Measurements from ENCODE around the gene LARGE1.

The LARGE1 gene

GRCh38 chr22:33321466-33321865 lies 598.8 kb downstream of the LARGE1 start:
- H4K20me1 ChIP-seq (ENCODE audit: insufficient read depth, low read length, poor library complexity, severe bottlenecking), result no peaks in the 10 kb centered on the region
- no peaks in the 10 kb centered on the region; the same call in 1 of the 2 replicates for H3K9me3 ChIP-seq (ENCODE audit: insufficient read depth, low read depth, low read length)
- H3F3A ChIP-seq (ENCODE audit: low read depth), result no peaks in the 10 kb centered on the region
- no peak overlapping the region for H3K4me3 ChIP-seq (ENCODE audit: low read length, poor library complexity, severe bottlenecking)
- TF ChIP-seq, protein P1, sequence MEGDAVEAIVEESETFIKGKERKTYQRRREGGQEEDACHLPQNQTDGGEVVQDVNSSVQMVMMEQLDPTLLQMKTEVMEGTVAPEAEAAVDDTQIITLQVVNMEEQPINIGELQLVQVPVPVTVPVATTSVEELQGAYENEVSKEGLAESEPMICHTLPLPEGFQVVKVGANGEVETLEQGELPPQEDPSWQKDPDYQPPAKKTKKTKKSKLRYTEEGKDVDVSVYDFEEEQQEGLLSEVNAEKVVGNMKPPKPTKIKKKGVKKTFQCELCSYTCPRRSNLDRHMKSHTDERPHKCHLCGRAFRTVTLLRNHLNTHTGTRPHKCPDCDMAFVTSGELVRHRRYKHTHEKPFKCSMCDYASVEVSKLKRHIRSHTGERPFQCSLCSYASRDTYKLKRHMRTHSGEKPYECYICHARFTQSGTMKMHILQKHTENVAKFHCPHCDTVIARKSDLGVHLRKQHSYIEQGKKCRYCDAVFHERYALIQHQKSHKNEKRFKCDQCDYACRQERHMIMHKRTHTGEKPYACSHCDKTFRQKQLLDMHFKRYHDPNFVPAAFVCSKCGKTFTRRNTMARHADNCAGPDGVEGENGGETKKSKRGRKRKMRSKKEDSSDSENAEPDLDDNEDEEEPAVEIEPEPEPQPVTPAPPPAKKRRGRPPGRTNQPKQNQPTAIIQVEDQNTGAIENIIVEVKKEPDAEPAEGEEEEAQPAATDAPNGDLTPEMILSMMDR (conservative IDR thresholded peaks at IDR 0.05; ENCODE audit: low read length), result no peak
- TF ChIP-seq EZH2phosphoT487 (IDR thresholded peaks at IDR 0.05; ENCODE audit: borderline replicate concordance), result no peak
- no peaks in the 10 kb centered on the region for H3K36me3 ChIP-seq (ENCODE audit: insufficient read depth, low read length)
- H3K9ac ChIP-seq (ENCODE audit: low read depth, low read length, poor library complexity, severe bottlenecking), result no peak overlapping the region
- H3K27me3 ChIP-seq (ENCODE audit: insufficient read depth, low read length, poor library complexity, severe bottlenecking), result no peaks in the 10 kb centered on the region
- no peak overlapping the region for H2AFZ ChIP-seq (ENCODE audit: low read length)
- H3K4me1 ChIP-seq (ENCODE audit: insufficient read depth, low read length, poor library complexity, severe bottlenecking), result no peaks in the 10 kb centered on the region
- no peaks in the 10 kb centered on the region for H3K9me2 ChIP-seq (replicated peaks; ENCODE audit: low read depth, low read length)
- H3K79me2 ChIP-seq (ENCODE audit: insufficient read depth, low read length), result no peaks in the 10 kb centered on the region
- no peak overlapping the region for H3K4me2 ChIP-seq (ENCODE audit: low read depth, low read length, poor library complexity, severe bottlenecking)

DNA sequence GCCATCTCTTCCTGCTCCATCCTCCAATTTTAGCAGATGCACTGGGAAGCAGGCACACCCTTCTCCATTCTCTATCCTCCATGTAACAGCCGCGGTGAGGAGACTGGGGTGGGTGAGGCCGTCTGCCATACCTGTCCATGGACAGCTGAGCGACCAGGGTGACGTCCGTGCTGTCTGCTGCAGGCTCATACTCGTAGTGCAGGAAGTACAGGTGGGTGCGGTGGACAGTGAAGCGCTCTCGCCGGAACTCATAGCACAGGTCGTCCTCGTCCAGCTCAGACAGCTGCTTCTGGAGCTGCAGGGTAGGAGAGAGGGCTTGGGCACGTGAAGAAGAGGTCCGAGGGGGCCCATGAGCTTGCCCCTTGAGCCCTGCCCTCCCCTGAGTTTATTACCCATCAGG lies 604.3 kb downstream of the LARGE1 start:
- H3F3A ChIP-seq (ENCODE audit: low read depth), result no peaks in the 10 kb centered on the region
- H3K4me2 ChIP-seq (ENCODE audit: low read depth, low read length, poor library complexity, severe bottlenecking), result no peak overlapping the region
- no peak overlapping the region for H3K9ac ChIP-seq (ENCODE audit: low read depth, low read length, poor library complexity, severe bottlenecking)
- H3K4me1 ChIP-seq (ENCODE audit: insufficient read depth, low read length, poor library complexity, severe bottlenecking), result no peaks in the 10 kb centered on the region
- no peak overlapping the region for H2AFZ ChIP-seq (ENCODE audit: low read length)
- no peaks in the 10 kb centered on the region for H3K79me2 ChIP-seq (ENCODE audit: insufficient read depth, low read length)
- no peaks in the 10 kb centered on the region for H4K20me1 ChIP-seq (ENCODE audit: insufficient read depth, low read length, poor library complexity, severe bottlenecking)
- no peak overlapping the region for H3K4me3 ChIP-seq (ENCODE audit: low read length, poor library complexity, severe bottlenecking)
- TF ChIP-seq EZH2phosphoT487 (IDR thresholded peaks at IDR 0.05; ENCODE audit: borderline replicate concordance), result no peak
- TF ChIP-seq, protein P1 (conservative IDR thresholded peaks at IDR 0.05; ENCODE audit: low read length), result no peak
- no peaks in the 10 kb centered on the region for H3K9me2 ChIP-seq (replicated peaks; ENCODE audit: low read depth, low read length)
- peaks cover 4% of the 10 kb centered on the region; the same call in 1 of the 2 replicates for H3K9me3 ChIP-seq (ENCODE audit: insufficient read depth, low read depth, low read length)
- no peaks in the 10 kb centered on the region for H3K27me3 ChIP-seq (ENCODE audit: insufficient read depth, low read length, poor library complexity, severe bottlenecking)
- no peaks in the 10 kb centered on the region for H3K36me3 ChIP-seq (ENCODE audit: insufficient read depth, low read length)

DNA sequence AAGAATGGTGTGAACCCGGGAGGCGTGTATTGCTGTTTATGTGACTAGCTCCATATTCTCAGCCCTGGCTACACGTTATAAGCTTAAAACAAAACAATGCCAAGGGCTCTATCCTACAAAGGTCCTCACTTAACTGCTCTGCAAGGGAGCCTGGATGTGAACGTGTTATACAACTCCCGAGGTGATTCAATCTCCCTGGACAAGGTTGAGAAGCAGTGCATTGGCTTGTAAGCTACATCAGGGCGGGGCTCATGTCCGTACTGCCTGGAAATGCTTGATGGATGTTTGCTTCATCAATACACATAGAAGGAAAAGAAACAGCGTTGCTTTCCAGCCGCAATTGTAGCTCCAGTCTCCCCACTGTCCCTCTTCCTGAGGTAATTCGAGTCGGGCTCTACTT lies 605.2 kb downstream of the LARGE1 start:
- H3K9me3 ChIP-seq (ENCODE audit: insufficient read depth, low read depth, low read length), result peaks cover 4% of the 10 kb centered on the region; the same call in 1 of the 2 replicates
- no peak overlapping the region for H3K4me2 ChIP-seq (ENCODE audit: low read depth, low read length, poor library complexity, severe bottlenecking)
- no peaks in the 10 kb centered on the region for H3F3A ChIP-seq (ENCODE audit: low read depth)
- no peak overlapping the region for H2AFZ ChIP-seq (ENCODE audit: low read length)
- no peaks in the 10 kb centered on the region for H3K9me2 ChIP-seq (replicated peaks; ENCODE audit: low read depth, low read length)
- H3K36me3 ChIP-seq (ENCODE audit: insufficient read depth, low read length), result no peaks in the 10 kb centered on the region
- H3K27me3 ChIP-seq (ENCODE audit: insufficient read depth, low read length, poor library complexity, severe bottlenecking), result no peaks in the 10 kb centered on the region
- no peak overlapping the region for H3K4me3 ChIP-seq (ENCODE audit: low read length, poor library complexity, severe bottlenecking)
- H3K9ac ChIP-seq (ENCODE audit: low read depth, low read length, poor library complexity, severe bottlenecking), result no peak overlapping the region
- no peaks in the 10 kb centered on the region for H4K20me1 ChIP-seq (ENCODE audit: insufficient read depth, low read length, poor library complexity, severe bottlenecking)
- no peaks in the 10 kb centered on the region for H3K79me2 ChIP-seq (ENCODE audit: insufficient read depth, low read length)
- no peaks in the 10 kb centered on the region for H3K4me1 ChIP-seq (ENCODE audit: insufficient read depth, low read length, poor library complexity, severe bottlenecking)
- TF ChIP-seq, protein P1 (conservative IDR thresholded peaks at IDR 0.05; ENCODE audit: low read length), result no peak
- no peak for TF ChIP-seq EZH2phosphoT487 (IDR thresholded peaks at IDR 0.05; ENCODE audit: borderline replicate concordance)
